ENCODE data around the gene CST2.

DNA sequence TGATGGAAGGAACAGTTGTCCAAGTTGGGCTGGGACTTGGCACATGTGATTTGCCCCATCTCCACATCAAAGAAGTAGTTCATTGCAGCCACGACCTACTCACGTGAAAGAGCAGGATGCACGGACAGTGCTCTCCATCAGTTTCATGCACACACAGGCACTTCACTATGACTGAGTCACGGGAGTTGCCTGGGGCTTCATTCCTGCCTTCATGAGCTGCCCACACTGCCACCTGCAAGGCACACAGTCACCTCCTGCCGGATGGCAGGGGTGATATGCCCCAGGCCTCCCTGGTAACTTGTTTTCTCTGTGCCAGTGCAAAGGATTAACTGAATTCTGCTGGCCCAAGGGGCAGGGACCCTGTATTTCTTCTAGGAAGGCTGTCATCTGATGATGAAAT is 30.2 kb upstream of the CST2 start:
- no peak for TF ChIP-seq CTCF (optimal IDR thresholded peaks at IDR 0.05 in 1 of 3, IDR thresholded peaks at IDR 0.05 in 1 of 3, conservative IDR thresholded peaks at IDR 0.05 in 1 of 3; ENCODE audit: extremely low read depth in 1 of 3, insufficient read depth in 2 of 3, low read length in 3 of 3)
- no peak for TF ChIP-seq EZH2 (IDR thresholded peaks at IDR 0.05; ENCODE audit: low read length)

Data from keratinocyte (primary cell).